Measurements from ENCODE around the gene PRC1.
A peak's percentile ranks its signal among the peaks of the same experiment; 100 is the strongest.
"Not testable (repeated sequence)": the region's sequence is repeated elsewhere in the genome, so short reads cannot be mapped to it uniquely, and the experiment has no call there.

PRC1 gene

GRCh38 chr15:90994417-90995311, at the start of gene PRC1:
TSS of gene PRC1 (minus strand) at chr15:90994535. CDS start at chr15:90994417, 118 bp downstream.
- DNase-seq (ENCODE audit: low read depth in 2 of 2), result peak; percentile 92 to 96

GRCh38 chr15:91043202-91043874, 49.0 kb upstream of the PRC1 start:
- no peak for DNase-seq (ENCODE audit: low read depth in 2 of 2)

- DNase-seq (ENCODE audit: low read depth in 2 of 2), result no peak
Observed at GRCh38 chr15:91040856-91041255, 46.5 kb upstream of the PRC1 start.

- DNase-seq (ENCODE audit: low read depth in 2 of 2), result no peak
Observed at GRCh38 chr15:91039996-91040395, 45.7 kb upstream of the PRC1 start.

GRCh38 chr15:91032919-91033803, 38.8 kb upstream of the PRC1 start:
- DNase-seq (ENCODE audit: low read depth in 2 of 2), result peak; percentile 17 to 19

- no peak for DNase-seq (ENCODE audit: low read depth in 2 of 2)
Observed at GRCh38 chr15:91031796-91032195, 37.5 kb upstream of the PRC1 start.

GRCh38 chr15:91027677-91028076, 33.3 kb upstream of the PRC1 start:
- DNase-seq (ENCODE audit: low read depth in 2 of 2), result no peak

- no peak for DNase-seq (ENCODE audit: low read depth in 2 of 2)
Observed at GRCh38 chr15:91023720-91024119, 29.4 kb upstream of the PRC1 start.

GRCh38 chr15:91022832-91023129, 28.4 kb upstream of the PRC1 start:
- no peak for DNase-seq (ENCODE audit: low read depth in 2 of 2)

GRCh38 chr15:91022075-91022831, 27.9 kb upstream of the PRC1 start, which contains the start of gene VPS33B:
TSS of gene VPS33B (minus strand) at chr15:91022594. CDS start at chr15:91022249, 345 bp downstream.
- DNase-seq (ENCODE audit: low read depth in 2 of 2), result peak; percentile 66 to 70

GRCh38 chr15:91021516-91022074, 27.3 kb upstream of the PRC1 start:
- no peak for DNase-seq (ENCODE audit: low read depth in 2 of 2)

- DNase-seq (ENCODE audit: low read depth in 2 of 2), result no peak
Observed at GRCh38 chr15:91018158-91018557, 23.8 kb upstream of the PRC1 start.

GRCh38 chr15:91017716-91018115, 23.4 kb upstream of the PRC1 start:
- no peak for DNase-seq (ENCODE audit: low read depth in 2 of 2)

- DNase-seq (ENCODE audit: low read depth in 2 of 2), result not testable (repeated sequence)
Observed at GRCh38 chr15:91013701-91014100, 19.4 kb upstream of the PRC1 start.

GRCh38 chr15:91007266-91007665, 12.9 kb upstream of the PRC1 start:
- no peak for DNase-seq (ENCODE audit: low read depth in 2 of 2)

- no peak for DNase-seq (ENCODE audit: low read depth in 2 of 2)
Observed at GRCh38 chr15:91001209-91001608, 6.9 kb upstream of the PRC1 start.

GRCh38 chr15:90998737-90999136, 4.4 kb upstream of the PRC1 start:
- DNase-seq (ENCODE audit: low read depth in 2 of 2), result no peak

GRCh38 chr15:90994059-90994416, 297 bp downstream of the PRC1 start:
- DNase-seq (ENCODE audit: low read depth in 2 of 2), result peak in 1 of 2 donors; percentile 3

GRCh38 chr15:90991587-90992285, 2.6 kb downstream of the PRC1 start:
- DNase-seq (ENCODE audit: low read depth in 2 of 2), result no peak

GRCh38 chr15:90990446-90990845, 3.9 kb downstream of the PRC1 start:
- no peak for DNase-seq (ENCODE audit: low read depth in 2 of 2)

Measured in stimulated activated CD8-positive, alpha-beta memory T cell treated with anti-CD3 and anti-CD28 coated beads, Interleukin-7, amount 100 ng/mL, for 4 hours (primary cell).